K562 (cell line): Measurements from ENCODE around the gene DCTN2. TPM values are rescaled to one million over a fixed set of nuclear protein-coding genes. Genes with fewer than 3 reads are reported as not detected.

Experiments
- CBFA2T2 ChIP-seq: fragments of 450-650 bp; conservative IDR thresholded peaks from 2 replicates; pipeline ENCODE4 v1.6.1; 2017; ENCODE audit warnings: mild to moderate bottlenecking
- CC2D1A ChIP-seq: fragments of 450-650 bp; IDR thresholded peaks from 2 replicates; pipeline ENCODE4 v1.6.1; 2017; ENCODE audit warnings: mild to moderate bottlenecking
- CCAR2 ChIP-seq: fragments of 200-400 bp; formaldehyde crosslinking; IDR thresholded peaks from 2 replicates; pipeline ENCODE4 v1.6.1; 2017; ENCODE audit warnings: mild to moderate bottlenecking, low read depth, low read length
- CCNT2 ChIP-seq: IDR thresholded peaks from 2 replicates; pipeline ENCODE4 v1.6.1; 2011; ENCODE audit warnings: borderline replicate concordance, low read depth, mild to moderate bottlenecking, moderate library complexity, mixed read lengths, low read length; ENCODE audit not compliant: insufficient read length; ENCODE audit errors: extremely low read depth
- ELF2 ChIP-seq: fragments of 250-450 bp; sonication (Bioruptor Pico); IDR thresholded peaks from 2 replicates; pipeline ENCODE4 v1.5.0; 2021; ENCODE audit warnings: mild to moderate bottlenecking
- FOXA1 ChIP-seq: fragments of 450-650 bp; IDR thresholded peaks from 2 replicates; pipeline ENCODE4 v1.6.1; 2016; ENCODE audit warnings: mild to moderate bottlenecking, borderline replicate concordance
- GTF3C2 ChIP-seq: IDR thresholded peaks from 3 replicates; pipeline ENCODE4 v1.6.1; 2011; ENCODE audit warnings: borderline replicate concordance, mild to moderate bottlenecking, moderate library complexity; ENCODE audit not compliant: insufficient read length; ENCODE audit errors: extremely low read depth
- MCM7 ChIP-seq, 2 experiments: fragments of 450-650 bp; IDR thresholded peaks; 2 replicates each; pipeline ENCODE4 v1.6.1; 2016 to 2018
- MTA2 ChIP-seq: fragments of 450-650 bp; IDR thresholded peaks from 2 replicates; pipeline ENCODE4 v1.6.1; 2016; ENCODE audit warnings: low read depth
- MXI1 ChIP-seq: IDR thresholded peaks from 2 replicates; pipeline ENCODE4 v1.6.1; 2011; ENCODE audit warnings: low read depth, mild to moderate bottlenecking, improper control_type of control experiment, low read length
- NBN ChIP-seq: fragments of 450-650 bp; IDR thresholded peaks from 2 replicates; pipeline ENCODE4 v1.6.1; 2016; ENCODE audit warnings: low read depth, mild to moderate bottlenecking
- POU5F1 ChIP-seq: fragments of 150-350 bp; IDR thresholded peaks from 2 replicates; pipeline ENCODE4 v1.6.1; 2014; ENCODE audit warnings: borderline replicate concordance, low read length, low read depth, mild to moderate bottlenecking; ENCODE audit not compliant: partially characterized antibody
- SIRT6 ChIP-seq: IDR thresholded peaks from one replicate; pipeline ENCODE4 v1.6.1; 2012; ENCODE audit warnings: low read depth, mild to moderate bottlenecking, control low read depth, inconsistent platforms, low read length, moderate library complexity
- SPI1 ChIP-seq: IDR thresholded peaks from 2 replicates; pipeline ENCODE4 v1.6.1; 2011; ENCODE audit warnings: low read depth, low read length, control low read depth, borderline replicate concordance
- TEAD4 ChIP-seq, 2 experiments: sonication (generic) in 1 of 2; formaldehyde crosslinking in 1 of 2; IDR thresholded peaks; 2 replicates each; pipeline versions ENCODE4 v1.6.1 to v1.8.0; 2012 to 2022; ENCODE audit warnings: borderline replicate concordance in 1 of 2, inconsistent platforms in 1 of 2, low read length in 1 of 2, mild to moderate bottlenecking in 1 of 2, missing genetic modification reagents in 1 of 2
- ZFP1 ChIP-seq: fragments of 450-650 bp; formaldehyde crosslinking; IDR thresholded peaks from 2 replicates; pipeline ENCODE4 v1.4.0; 2020; ENCODE audit warnings: mild to moderate bottlenecking, mixed read lengths
- ZNF766 ChIP-seq: fragments of 200-800 bp; sonication (Bioruptor generic); conservative IDR thresholded peaks from 2 replicates; pipeline ENCODE4 v1.6.1; 2016; ENCODE audit warnings: missing genetic modification characterization, missing compliant biosample characterization
- polyA plus RNA-seq, 8 experiments: library from polyadenylated mRNA; depleted of rRNA in 4 of 8; stranded (reverse) in 5 of 8; unstranded in 3 of 8; fragments of >200 nt; fragmentation: Nextera tagmentation in 2 of 8; fragmentation: Illumina TruSeq in 1 of 8; extraction: Ambion mirVana in 2 of 8; extraction: Trizol in 1 of 8; gene quantifications; 2 replicates each; pipeline versions ENCODE4 v1.2.1 to v1.2.3, GENCODE V29; 2011 to 2014; ENCODE audit warnings: inconsistent platforms in 1 of 8, missing spikeins in 1 of 8
- total RNA-seq, 7 experiments: library from RNA; depleted of rRNA in 6 of 7; stranded (reverse); fragments of >200 nt in 6 of 7; fragmentation: Illumina TruSeq in 2 of 7; extraction: Trizol in 2 of 7; gene quantifications; 2 replicates each; pipeline versions ENCODE4 v1.2.1 to v1.2.3, GENCODE V29; 2011 to 2021; ENCODE audit warnings: low replicate concordance in 1 of 7
- TF ChIP-seq, protein P1 (sequence below), 2 experiments: IDR thresholded peaks; 2 replicates each; pipeline ENCODE4 v1.6.1; 2012; ENCODE audit warnings: improper control_type of control experiment in 2 of 2, low read depth in 2 of 2, low read length in 2 of 2, borderline replicate concordance in 1 of 2
- TF ChIP-seq, protein P2 (sequence below): fragments of 200-800 bp; sonication (Bioruptor generic); IDR thresholded peaks from 2 replicates; pipeline ENCODE4 v1.6.1; 2017; ENCODE audit warnings: missing genetic modification characterization, missing compliant biosample characterization
- TF ChIP-seq, protein P3 (sequence below): sonication (generic); formaldehyde crosslinking; IDR thresholded peaks from 2 replicates; pipeline ENCODE4 v1.8.1; 2022; ENCODE audit warnings: missing genetic modification reagents

The DCTN2 gene
- total and polyA plus RNA-seq, 9 of the 15 experiments (the other 6 are each of a cell fraction or from before 2014, with no cell fraction given): 43.6 to 270 (median 125) TPM

GRCh38 chr12:57515934-57516541, 31.0 kb downstream of the DCTN2 start (continued):
- TF ChIP-seq SPI1 (peak; percentile 80; the same call in 1 of the 2 replicates), FOXA1 (no peak), ZNF766 (CRISPR knock-in tag) (no peak), POU5F1 (no peak), NBN (0 out of 2 replicates have a peak, but pooled peaks have one; percentile 14), GTF3C2 (no peak), CCNT2 (peak; percentile 23), ZFP1 (CRISPR knock-in tag) (peak; percentile 28; the same call in 1 of the 2 replicates), CCAR2 (no peak), ELF2 (CRISPR knock-in tag) (0 out of 2 replicates have a peak, but pooled peaks have one; percentile 18), MXI1 (no peak), MCM7 (IDR thresholded peaks at IDR 0.05) (no peak), CC2D1A (no peak), MTA2 (no peak), CBFA2T2 (no peak), SIRT6 (peak; percentile 20), TEAD4 (IDR thresholded peaks at IDR 0.05; ENCODE audit: low read length) (peak; percentile 33), TEAD4 (CRISPR knock-in tag; IDR thresholded peaks at IDR 0.05; ENCODE audit: borderline replicate concordance) (no peak)
- TF ChIP-seq, protein P1, sequence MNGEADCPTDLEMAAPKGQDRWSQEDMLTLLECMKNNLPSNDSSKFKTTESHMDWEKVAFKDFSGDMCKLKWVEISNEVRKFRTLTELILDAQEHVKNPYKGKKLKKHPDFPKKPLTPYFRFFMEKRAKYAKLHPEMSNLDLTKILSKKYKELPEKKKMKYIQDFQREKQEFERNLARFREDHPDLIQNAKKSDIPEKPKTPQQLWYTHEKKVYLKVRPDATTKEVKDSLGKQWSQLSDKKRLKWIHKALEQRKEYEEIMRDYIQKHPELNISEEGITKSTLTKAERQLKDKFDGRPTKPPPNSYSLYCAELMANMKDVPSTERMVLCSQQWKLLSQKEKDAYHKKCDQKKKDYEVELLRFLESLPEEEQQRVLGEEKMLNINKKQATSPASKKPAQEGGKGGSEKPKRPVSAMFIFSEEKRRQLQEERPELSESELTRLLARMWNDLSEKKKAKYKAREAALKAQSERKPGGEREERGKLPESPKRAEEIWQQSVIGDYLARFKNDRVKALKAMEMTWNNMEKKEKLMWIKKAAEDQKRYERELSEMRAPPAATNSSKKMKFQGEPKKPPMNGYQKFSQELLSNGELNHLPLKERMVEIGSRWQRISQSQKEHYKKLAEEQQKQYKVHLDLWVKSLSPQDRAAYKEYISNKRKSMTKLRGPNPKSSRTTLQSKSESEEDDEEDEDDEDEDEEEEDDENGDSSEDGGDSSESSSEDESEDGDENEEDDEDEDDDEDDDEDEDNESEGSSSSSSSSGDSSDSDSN (IDR thresholded peaks at IDR 0.05; ENCODE audit: borderline replicate concordance in 1 of 2, low read depth in 2 of 2, low read length in 2 of 2): no peak
- TF ChIP-seq, protein P2, sequence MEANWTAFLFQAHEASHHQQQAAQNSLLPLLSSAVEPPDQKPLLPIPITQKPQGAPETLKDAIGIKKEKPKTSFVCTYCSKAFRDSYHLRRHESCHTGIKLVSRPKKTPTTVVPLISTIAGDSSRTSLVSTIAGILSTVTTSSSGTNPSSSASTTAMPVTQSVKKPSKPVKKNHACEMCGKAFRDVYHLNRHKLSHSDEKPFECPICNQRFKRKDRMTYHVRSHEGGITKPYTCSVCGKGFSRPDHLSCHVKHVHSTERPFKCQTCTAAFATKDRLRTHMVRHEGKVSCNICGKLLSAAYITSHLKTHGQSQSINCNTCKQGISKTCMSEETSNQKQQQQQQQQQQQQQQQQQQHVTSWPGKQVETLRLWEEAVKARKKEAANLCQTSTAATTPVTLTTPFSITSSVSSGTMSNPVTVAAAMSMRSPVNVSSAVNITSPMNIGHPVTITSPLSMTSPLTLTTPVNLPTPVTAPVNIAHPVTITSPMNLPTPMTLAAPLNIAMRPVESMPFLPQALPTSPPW (CRISPR knock-in tag): peak; percentile 33; the same call in 1 of the 2 replicates
- TF ChIP-seq, protein P3, sequence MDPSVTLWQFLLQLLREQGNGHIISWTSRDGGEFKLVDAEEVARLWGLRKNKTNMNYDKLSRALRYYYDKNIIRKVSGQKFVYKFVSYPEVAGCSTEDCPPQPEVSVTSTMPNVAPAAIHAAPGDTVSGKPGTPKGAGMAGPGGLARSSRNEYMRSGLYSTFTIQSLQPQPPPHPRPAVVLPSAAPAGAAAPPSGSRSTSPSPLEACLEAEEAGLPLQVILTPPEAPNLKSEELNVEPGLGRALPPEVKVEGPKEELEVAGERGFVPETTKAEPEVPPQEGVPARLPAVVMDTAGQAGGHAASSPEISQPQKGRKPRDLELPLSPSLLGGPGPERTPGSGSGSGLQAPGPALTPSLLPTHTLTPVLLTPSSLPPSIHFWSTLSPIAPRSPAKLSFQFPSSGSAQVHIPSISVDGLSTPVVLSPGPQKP (CRISPR knock-in tag): no peak
